Measurements from ENCODE around the gene ULK4.
"Not testable (repeated sequence)": the region's sequence is repeated elsewhere in the genome, so short reads cannot be mapped to it uniquely, and the experiment has no call there.

The ULK4 gene

GRCh38 chr3:41956574-41956973 is 5.3 kb downstream of the ULK4 start:
- no peak for DNase-seq

GRCh38 chr3:41955192-41955591 is 6.7 kb downstream of the ULK4 start:
- no peak for DNase-seq

DNA sequence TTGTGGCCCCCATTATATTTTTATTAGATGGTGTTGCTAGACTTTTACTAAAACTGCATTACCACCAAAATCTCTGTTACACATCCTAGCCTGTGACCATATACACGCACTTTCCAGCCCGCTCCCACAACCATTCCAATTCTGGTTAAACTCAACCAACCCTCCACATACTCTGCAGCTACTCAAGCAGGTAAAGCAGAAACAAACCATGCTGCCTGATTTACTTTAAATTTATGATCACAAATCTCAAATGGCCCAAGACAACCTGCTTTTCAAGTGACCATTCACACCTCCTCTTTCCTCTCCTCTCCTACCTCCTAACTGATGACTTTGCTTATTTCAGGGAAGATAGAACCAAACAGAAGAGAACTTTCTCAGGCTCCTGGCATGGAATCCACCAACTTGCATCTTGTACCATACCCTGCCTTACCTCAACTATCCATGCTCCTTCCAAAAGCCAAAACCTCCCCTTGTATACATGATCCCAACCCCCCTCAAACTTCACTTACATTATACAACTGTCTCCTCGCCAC is 18.5 kb downstream of the ULK4 start:
- DNase-seq: no peak

- no peak for DNase-seq
These were observed 21.5 kb downstream of the ULK4 start for GRCh38 chr3:41940393-41940792.

- no peak for DNase-seq
These were observed 25.5 kb downstream of the ULK4 start for GRCh38 chr3:41936384-41936783.

- no peak for DNase-seq
These were observed 28.7 kb downstream of the ULK4 start for GRCh38 chr3:41933154-41933676.

GRCh38 chr3:41932464-41932863 is 29.4 kb downstream of the ULK4 start:
- DNase-seq: no peak

DNA sequence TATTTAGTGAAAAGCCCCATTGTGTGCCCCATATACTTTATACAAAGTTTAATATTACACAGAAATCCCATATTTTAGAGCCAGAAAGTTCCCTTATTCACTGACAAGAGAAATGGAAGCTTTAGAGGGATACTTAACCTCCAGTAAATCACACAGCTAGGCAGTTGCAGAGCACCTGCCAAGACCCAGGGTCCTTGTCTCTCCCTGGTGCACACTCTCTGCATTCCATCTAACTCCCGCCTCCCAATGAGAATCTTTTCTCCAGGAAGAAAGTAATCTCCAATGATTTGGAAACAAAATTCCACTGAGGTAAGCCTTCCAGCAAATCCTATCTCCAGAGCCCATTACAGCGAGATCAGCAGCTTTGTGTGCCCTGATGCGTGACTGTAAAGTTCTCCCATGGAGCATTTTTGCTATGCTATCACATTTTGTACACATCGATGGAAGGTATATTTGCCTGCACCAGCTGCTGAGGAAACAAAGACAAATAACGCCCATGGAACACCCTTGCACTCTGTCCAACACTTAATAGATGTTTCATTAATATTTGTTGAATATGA is 41.4 kb downstream of the ULK4 start:
- no peak for DNase-seq

DNA sequence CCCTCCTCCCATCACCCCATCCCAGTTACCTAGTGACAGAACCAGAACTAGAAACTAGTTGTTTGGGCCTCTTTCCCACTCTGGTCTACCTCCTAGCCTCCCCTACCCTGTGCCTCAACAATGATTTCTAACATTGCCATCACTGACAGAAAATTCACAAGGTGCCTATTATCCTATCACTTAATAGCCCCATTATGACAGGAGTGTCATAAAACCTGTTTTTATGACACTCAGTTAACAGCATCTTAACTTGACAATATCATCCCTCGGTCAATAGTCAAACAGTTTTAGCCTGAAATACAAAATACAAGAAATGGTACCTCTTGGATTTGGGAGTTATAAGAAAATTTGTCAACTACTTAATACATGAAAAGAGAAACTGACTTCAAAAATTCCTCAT is 46.5 kb downstream of the ULK4 start:
- DNase-seq: no peak

GRCh38 chr3:41912280-41912679 is 49.6 kb downstream of the ULK4 start:
- no peak for DNase-seq

- no peak for DNase-seq
These were observed 54.4 kb downstream of the ULK4 start for GRCh38 chr3:41907330-41908073.

- DNase-seq: no peak
These were observed 61.6 kb downstream of the ULK4 start for GRCh38 chr3:41900265-41900664.

- no peak for DNase-seq
These were observed 63.3 kb downstream of the ULK4 start for GRCh38 chr3:41898631-41899030.

- DNase-seq: no peak
These were observed 67.9 kb downstream of the ULK4 start for GRCh38 chr3:41893977-41894376.

GRCh38 chr3:41888368-41889076 is 73.4 kb downstream of the ULK4 start:
- DNase-seq: no peak

- DNase-seq: no peak
These were observed 78.9 kb downstream of the ULK4 start for GRCh38 chr3:41882956-41883355.

GRCh38 chr3:41881233-41881821 is 80.6 kb downstream of the ULK4 start:
- no peak for DNase-seq

DNA sequence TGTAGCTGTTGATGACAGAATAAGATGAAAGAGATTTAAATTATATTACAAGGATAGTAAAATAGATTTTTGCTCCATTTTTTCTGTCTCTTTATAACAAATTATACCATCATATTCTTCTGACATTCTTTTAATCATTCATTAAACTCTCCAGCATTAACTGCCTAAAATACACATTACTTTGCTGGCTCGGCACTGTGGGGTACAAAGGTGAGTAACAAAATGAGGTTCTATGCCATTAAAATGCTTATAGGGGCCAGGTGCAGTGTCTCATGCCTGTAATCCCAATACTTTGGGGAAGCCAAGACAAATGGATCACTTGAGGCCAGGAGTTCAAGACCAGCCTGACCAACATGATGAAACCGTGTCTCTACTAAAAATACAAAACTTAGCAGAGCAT is 81.5 kb downstream of the ULK4 start:
- DNase-seq: no peak

DNA sequence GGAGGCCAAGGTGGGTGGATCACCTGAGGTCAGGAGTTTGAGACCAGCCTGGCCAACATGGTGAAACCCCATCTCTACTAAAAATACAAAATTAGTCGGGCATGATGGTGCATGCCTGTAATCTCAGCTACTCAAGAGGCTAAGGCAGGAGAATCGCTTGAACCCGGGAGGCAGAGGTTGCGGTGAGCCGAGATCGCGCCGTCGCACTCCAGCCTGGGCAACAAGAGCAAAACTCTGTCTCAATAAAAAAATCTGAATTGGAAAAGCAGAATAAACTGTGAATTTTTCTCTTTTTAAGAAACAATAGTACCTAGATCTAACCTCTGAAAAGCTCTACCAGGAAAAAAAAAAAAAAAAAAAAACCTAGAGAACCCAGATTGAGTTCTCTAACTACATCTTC is 84.2 kb downstream of the ULK4 start:
- not testable (repeated sequence) for DNase-seq

GRCh38 chr3:41874022-41874421 is 87.9 kb downstream of the ULK4 start:
- no peak for DNase-seq

GRCh38 chr3:41872157-41872556 is 89.7 kb downstream of the ULK4 start:
- no peak for DNase-seq

DNA sequence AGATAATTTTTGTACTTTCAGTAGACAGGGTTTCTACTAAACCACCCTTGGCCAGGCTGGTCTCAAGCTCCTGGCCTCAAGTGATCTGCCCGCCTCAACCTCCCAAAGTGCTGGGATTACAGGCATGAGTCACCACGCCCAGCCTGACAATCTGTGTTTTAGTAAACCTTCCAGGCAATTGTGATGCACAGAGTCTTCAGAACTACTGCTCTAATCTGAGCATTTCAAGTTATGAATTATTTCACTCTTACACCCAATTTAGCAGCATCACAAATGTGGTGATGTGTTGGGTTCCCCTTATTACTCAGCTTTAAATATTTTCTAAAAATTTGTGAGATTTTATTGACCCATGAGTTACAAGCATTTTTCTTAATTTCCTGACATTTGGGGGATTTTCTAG is 94.4 kb downstream of the ULK4 start:
- DNase-seq: no peak

DNA sequence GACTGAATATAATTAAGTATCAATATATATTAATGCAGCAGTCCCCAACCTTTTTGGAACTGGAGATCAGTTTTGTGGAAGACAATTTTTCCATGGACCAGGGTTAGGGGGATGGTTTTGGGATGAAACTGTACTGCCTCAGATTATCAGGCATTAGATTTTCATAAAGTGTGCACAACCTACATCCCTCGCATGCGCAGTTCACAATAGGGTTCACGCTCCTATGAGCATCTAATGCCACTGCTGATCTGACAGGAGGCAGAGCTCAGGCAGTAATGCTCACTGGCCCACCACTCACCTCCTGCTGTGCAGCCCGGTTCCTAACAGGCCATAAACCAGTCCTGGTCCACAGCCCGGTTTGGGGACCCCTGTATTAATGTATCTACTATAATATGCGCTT is 95.6 kb downstream of the ULK4 start:
- no peak for DNase-seq
